MM.1S (cell line): ENCODE measurements around the gene LYPD5.

Experiments used
- DNase-seq: peaks from one replicate; pipeline ENCODE4 v3.0.0-alpha.2; 2015
- H2AFZ ChIP-seq: fragments of 300-600 bp; sonication (generic); 2 replicates; pipeline ENCODE4 v1.6.0; 2016; ENCODE audit warnings: antibody characterized with exemption, low read length
- H3F3A ChIP-seq: fragments of 300-600 bp; sonication (generic); 2 replicates; pipeline ENCODE4 v1.6.1; 2016; ENCODE audit warnings: mild to moderate bottlenecking, antibody characterized with exemption, low read length, moderate library complexity, mixed read lengths; ENCODE audit not compliant: insufficient read depth
- H3K27ac ChIP-seq: fragments of 300-600 bp; sonication (generic); 2 replicates; pipeline ENCODE4 v1.5.1; 2016; ENCODE audit warnings: mild to moderate bottlenecking, low read length
- H3K27me3 ChIP-seq: fragments of 300-600 bp; sonication (generic); replicated peaks from 2 replicates; pipeline ENCODE4 v1.6.0; 2016; ENCODE audit warnings: low read length; ENCODE audit not compliant: insufficient read depth
- H3K36me3 ChIP-seq: fragments of 300-600 bp; sonication (generic); replicated peaks from 2 replicates; pipeline ENCODE4 v1.6.1; 2016; ENCODE audit warnings: mild to moderate bottlenecking, low read length, mixed read lengths; ENCODE audit not compliant: insufficient read depth
- H3K4me1 ChIP-seq: fragments of 300-600 bp; sonication (generic); 2 replicates; pipeline ENCODE4 v1.6.1; 2016; ENCODE audit warnings: low read length, mixed read lengths
- H3K4me2 ChIP-seq: fragments of 300-600 bp; sonication (generic); 2 replicates; pipeline ENCODE4 v1.6.0; 2016; ENCODE audit warnings: low read depth, low read length
- H3K4me3 ChIP-seq: fragments of 300-600 bp; sonication (generic); 2 replicates; pipeline ENCODE4 v1.5.1; 2016; ENCODE audit warnings: low read length, mixed read lengths
- H3K79me2 ChIP-seq: fragments of 300-600 bp; sonication (generic); 2 replicates; pipeline ENCODE4 v1.6.1; 2016; ENCODE audit warnings: mixed run types, low read length, mixed read lengths
- H3K9ac ChIP-seq: fragments of 300-600 bp; sonication (generic); 2 replicates; pipeline ENCODE4 v1.6.1; 2016; ENCODE audit warnings: low read length, mixed read lengths
- H3K9me2 ChIP-seq: fragments of 300-600 bp; sonication (generic); replicated peaks from 2 replicates; pipeline ENCODE4 v1.6.1; 2016; ENCODE audit warnings: mild to moderate bottlenecking, low read length, mixed read lengths; ENCODE audit not compliant: insufficient read depth
- H3K9me3 ChIP-seq: fragments of 300-600 bp; sonication (generic); replicated peaks from 2 replicates; pipeline ENCODE4 v1.6.1; 2016; ENCODE audit warnings: mild to moderate bottlenecking, low read length, mixed read lengths; ENCODE audit not compliant: insufficient read depth
- H4K20me1 ChIP-seq: fragments of 300-600 bp; sonication (generic); 2 replicates; pipeline ENCODE4 v1.6.1; 2016; ENCODE audit warnings: mild to moderate bottlenecking, low read length, moderate library complexity, mixed read lengths; ENCODE audit not compliant: insufficient read depth
- EZH2 ChIP-seq: fragments of 300-600 bp; sonication (generic); optimal IDR thresholded peaks from 2 replicates; pipeline ENCODE3; 2017; ENCODE audit warnings: low read depth, mild to moderate bottlenecking, antibody characterized with exemption, low read length, mixed read lengths
- EZH2phosphoT487 ChIP-seq: fragments of 300-600 bp; sonication (generic); IDR thresholded peaks from 2 replicates; pipeline ENCODE4 v1.6.1; 2018; ENCODE audit warnings: antibody characterized with exemption, low read length
- TF ChIP-seq, protein P1 (sequence below): fragments of 300-600 bp; sonication (generic); IDR thresholded peaks from 2 replicates; pipeline ENCODE4 v1.5.1; 2016; ENCODE audit warnings: antibody characterized with exemption, low read length, mixed read lengths

Gene LYPD5

DNA sequence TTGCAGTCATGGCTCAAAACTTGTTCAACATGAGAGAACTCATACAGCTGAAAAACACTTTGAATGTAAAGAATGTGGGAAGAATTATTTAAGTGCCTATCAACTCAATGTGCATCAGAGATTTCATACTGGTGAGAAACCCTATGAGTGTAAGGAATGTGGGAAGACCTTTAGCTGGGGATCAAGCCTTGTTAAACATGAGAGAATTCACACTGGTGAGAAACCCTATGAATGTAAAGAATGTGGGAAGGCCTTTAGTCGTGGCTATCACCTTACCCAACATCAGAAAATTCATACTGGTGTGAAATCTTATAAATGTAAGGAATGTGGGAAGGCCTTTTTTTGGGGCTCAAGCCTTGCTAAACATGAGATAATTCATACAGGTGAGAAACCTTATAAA, 45.0 kb upstream of the LYPD5 start:
- no peak for DNase-seq
- Histone ChIP-seq H3K4me1 (no peaks in the 10 kb centered on the region), H3K9ac (no peak overlapping the region), H3K4me2 (no peak overlapping the region), H3K27me3 (no peaks in the 10 kb centered on the region), H2AFZ (no peak overlapping the region), H3K9me3 (no peaks in the 10 kb centered on the region), H3K36me3 (0 out of 2 replicates have a peak, but pooled peaks cover 3% of the 10 kb centered on the region), H3K4me3 (no peak overlapping the region), H3K79me2 (no peaks in the 10 kb centered on the region), H3F3A (no peaks in the 10 kb centered on the region), H3K9me2 (no peaks in the 10 kb centered on the region), H4K20me1 (no peaks in the 10 kb centered on the region), H3K27ac (no peak overlapping the region)
- TF ChIP-seq EZH2phosphoT487 (no peak), EZH2 (no peak)
- TF ChIP-seq, protein P1, sequence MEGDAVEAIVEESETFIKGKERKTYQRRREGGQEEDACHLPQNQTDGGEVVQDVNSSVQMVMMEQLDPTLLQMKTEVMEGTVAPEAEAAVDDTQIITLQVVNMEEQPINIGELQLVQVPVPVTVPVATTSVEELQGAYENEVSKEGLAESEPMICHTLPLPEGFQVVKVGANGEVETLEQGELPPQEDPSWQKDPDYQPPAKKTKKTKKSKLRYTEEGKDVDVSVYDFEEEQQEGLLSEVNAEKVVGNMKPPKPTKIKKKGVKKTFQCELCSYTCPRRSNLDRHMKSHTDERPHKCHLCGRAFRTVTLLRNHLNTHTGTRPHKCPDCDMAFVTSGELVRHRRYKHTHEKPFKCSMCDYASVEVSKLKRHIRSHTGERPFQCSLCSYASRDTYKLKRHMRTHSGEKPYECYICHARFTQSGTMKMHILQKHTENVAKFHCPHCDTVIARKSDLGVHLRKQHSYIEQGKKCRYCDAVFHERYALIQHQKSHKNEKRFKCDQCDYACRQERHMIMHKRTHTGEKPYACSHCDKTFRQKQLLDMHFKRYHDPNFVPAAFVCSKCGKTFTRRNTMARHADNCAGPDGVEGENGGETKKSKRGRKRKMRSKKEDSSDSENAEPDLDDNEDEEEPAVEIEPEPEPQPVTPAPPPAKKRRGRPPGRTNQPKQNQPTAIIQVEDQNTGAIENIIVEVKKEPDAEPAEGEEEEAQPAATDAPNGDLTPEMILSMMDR: no peak

DNA sequence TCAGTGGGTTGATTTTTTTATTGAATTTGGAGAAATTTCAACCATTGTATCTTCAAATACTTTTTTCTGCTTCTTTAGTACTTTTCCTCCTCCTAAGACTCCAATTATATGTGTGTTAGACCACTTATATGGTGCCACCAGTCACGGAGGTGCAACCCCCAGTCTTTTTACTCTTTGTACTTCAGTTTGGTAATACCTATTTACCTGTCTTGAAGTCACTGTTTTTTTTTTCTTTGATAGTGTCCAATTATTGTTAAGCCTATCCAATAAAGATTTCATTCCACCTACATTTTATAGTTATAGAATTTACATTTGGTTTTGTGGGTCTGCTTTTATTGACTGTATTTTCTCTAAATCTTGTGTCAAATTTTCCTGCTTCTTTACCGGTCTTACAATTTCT, 39.8 kb upstream of the LYPD5 start:
- no peaks in the 10 kb centered on the region for H3K4me1 ChIP-seq

DNA sequence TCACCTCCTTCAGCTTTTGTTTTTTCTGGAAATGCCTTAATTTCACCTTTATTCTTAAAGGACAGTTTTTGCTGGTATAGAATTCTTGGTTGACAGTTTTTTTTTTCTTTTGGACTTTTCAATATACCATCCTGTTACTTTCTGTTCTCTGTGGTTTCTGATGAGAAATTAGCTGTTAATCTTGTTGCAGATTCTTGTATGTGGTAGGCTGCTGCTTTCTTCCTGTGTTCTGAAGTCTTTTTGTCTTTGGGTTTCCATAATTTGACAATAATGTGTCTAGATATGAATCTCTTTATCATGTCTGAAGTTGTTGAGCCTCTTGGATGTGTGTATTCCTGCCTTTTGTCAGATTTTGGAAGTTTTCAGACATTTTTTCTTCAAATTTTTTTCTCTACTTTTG, 36.9 kb upstream of the LYPD5 start:
- Histone ChIP-seq H3K27ac (no peak overlapping the region), H4K20me1 (no peaks in the 10 kb centered on the region), H3K9me3 (no peaks in the 10 kb centered on the region), H3K4me3 (no peak overlapping the region), H3K79me2 (no peaks in the 10 kb centered on the region), H3K9me2 (no peaks in the 10 kb centered on the region), H3K4me1 (no peaks in the 10 kb centered on the region), H3K27me3 (no peaks in the 10 kb centered on the region), H3K4me2 (no peak overlapping the region), H3K9ac (no peak overlapping the region), H3F3A (no peaks in the 10 kb centered on the region), H2AFZ (no peak overlapping the region), H3K36me3 (peaks cover 5% of the 10 kb centered on the region; the same call in 1 of the 2 replicates)
- no peak for DNase-seq
- TF ChIP-seq EZH2phosphoT487 (no peak), EZH2 (no peak)
- TF ChIP-seq, protein P1: no peak

More for the DNA sequence above, 39.8 kb upstream of the LYPD5 start:
- TF ChIP-seq EZH2phosphoT487 (no peak), EZH2 (no peak)
- TF ChIP-seq, protein P1: no peak
- no peak overlapping the region for H3K27ac ChIP-seq
- H3F3A ChIP-seq: no peaks in the 10 kb centered on the region
- H3K27me3 ChIP-seq: no peaks in the 10 kb centered on the region
- H3K4me3 ChIP-seq: no peak overlapping the region
- H3K79me2 ChIP-seq: no peaks in the 10 kb centered on the region
- H4K20me1 ChIP-seq: no peaks in the 10 kb centered on the region
- DNase-seq: no peak
- H3K4me2 ChIP-seq: no peak overlapping the region
- H3K9me2 ChIP-seq: no peaks in the 10 kb centered on the region
- no peaks in the 10 kb centered on the region for H3K9me3 ChIP-seq
- peaks cover 5% of the 10 kb centered on the region; the same call in 1 of the 2 replicates for H3K36me3 ChIP-seq
- H3K9ac ChIP-seq: no peak overlapping the region
- H2AFZ ChIP-seq: no peak overlapping the region
